SK-N-SH treated with all-trans-retinoic acid at 6 μM for 48 hours (cell line): Measurements from ENCODE around the gene TMEM132C.

Experiments used
- ATAC-seq: fragments of 200-7000 bp; cut with Tn5 transposase; 3 replicates; pipeline ENCODE4 v1.9.1; 2020; ENCODE audit warnings: mild to moderate bottlenecking, moderate library complexity
- ARNTL ChIP-seq: fragments of 450-650 bp; formaldehyde crosslinking; IDR thresholded peaks from 2 replicates; pipeline ENCODE4 v1.5.0; 2020; ENCODE audit warnings: low read depth, mild to moderate bottlenecking, moderate library complexity, borderline replicate concordance
- BACH2 ChIP-seq: fragments of 250-450 bp; sonication (Bioruptor Pico); IDR thresholded peaks from 2 replicates; pipeline ENCODE4 v1.9.0; 2021; ENCODE audit warnings: mild to moderate bottlenecking, borderline replicate concordance
- CREB5 ChIP-seq: fragments of 250-450 bp; sonication (Bioruptor Pico); IDR thresholded peaks from 2 replicates; pipeline ENCODE4 v1.5.1; 2020; ENCODE audit warnings: low read depth, mild to moderate bottlenecking, moderate library complexity
- CSRNP3 ChIP-seq: fragments of 250-450 bp; sonication (Bioruptor Pico); IDR thresholded peaks from 2 replicates; pipeline ENCODE4 v1.5.1; 2021; ENCODE audit warnings: mild to moderate bottlenecking, moderate library complexity
- ESRRG ChIP-seq: fragments of 250-450 bp; sonication (Bioruptor Pico); IDR thresholded peaks from 2 replicates; pipeline ENCODE4 v1.6.1; 2021; ENCODE audit warnings: mild to moderate bottlenecking
- GLIS3 ChIP-seq: fragments of 250-450 bp; sonication (Bioruptor Pico); IDR thresholded peaks from 2 replicates; pipeline ENCODE4 v1.5.0; 2020; ENCODE audit warnings: mild to moderate bottlenecking, moderate library complexity
- PATZ1 ChIP-seq: fragments of 250-450 bp; sonication (Bioruptor Pico); IDR thresholded peaks from 2 replicates; pipeline ENCODE4 v1.8.0; 2020; ENCODE audit warnings: mild to moderate bottlenecking, moderate library complexity, borderline replicate concordance
- POU6F1 ChIP-seq: fragments of 250-450 bp; sonication (Bioruptor Pico); IDR thresholded peaks from 2 replicates; pipeline ENCODE4 v1.8.0; 2021; ENCODE audit warnings: low read depth, mild to moderate bottlenecking, moderate library complexity, borderline replicate concordance
- PPARA ChIP-seq: fragments of 250-450 bp; sonication (Bioruptor Pico); IDR thresholded peaks from 2 replicates; pipeline ENCODE4 v1.5.0; 2020; ENCODE audit warnings: mild to moderate bottlenecking, borderline replicate concordance
- RARB ChIP-seq: fragments of 250-450 bp; sonication (Bioruptor Pico); IDR thresholded peaks from 2 replicates; pipeline ENCODE4 v1.8.0; 2021; ENCODE audit warnings: mild to moderate bottlenecking, moderate library complexity
- SNAI2 ChIP-seq: fragments of 250-450 bp; sonication (Bioruptor Pico); IDR thresholded peaks from 2 replicates; pipeline ENCODE4 v1.5.0; 2020; ENCODE audit warnings: mild to moderate bottlenecking, moderate library complexity
- TCF4 ChIP-seq: fragments of 250-450 bp; sonication (Bioruptor Pico); IDR thresholded peaks from 2 replicates; pipeline ENCODE4 v1.8.0; 2021; ENCODE audit warnings: mild to moderate bottlenecking, moderate library complexity, borderline replicate concordance
- TOX ChIP-seq: fragments of 250-450 bp; sonication (Bioruptor Pico); IDR thresholded peaks from 2 replicates; pipeline ENCODE4 v1.8.0; 2021; ENCODE audit warnings: mild to moderate bottlenecking, moderate library complexity, borderline replicate concordance
- TSHZ2 ChIP-seq: fragments of 250-450 bp; sonication (Bioruptor Pico); IDR thresholded peaks from 2 replicates; pipeline ENCODE4 v1.5.0; 2020; ENCODE audit warnings: mild to moderate bottlenecking, moderate library complexity
- ZFP3 ChIP-seq: fragments of 250-450 bp; sonication (Bioruptor Pico); IDR thresholded peaks from 2 replicates; pipeline ENCODE4 v1.5.0; 2020; ENCODE audit warnings: mild to moderate bottlenecking, moderate library complexity
- ZFP30 ChIP-seq: fragments of 450-650 bp; formaldehyde crosslinking; IDR thresholded peaks from 2 replicates; pipeline ENCODE4 v1.5.0; 2022; ENCODE audit warnings: mild to moderate bottlenecking, moderate library complexity
- ZNF565 ChIP-seq: fragments of 450-650 bp; formaldehyde crosslinking; conservative IDR thresholded peaks from 2 replicates; pipeline ENCODE4 v1.5.0; 2020; ENCODE audit warnings: low read depth, mild to moderate bottlenecking, moderate library complexity
- ZNF70 ChIP-seq: fragments of 450-650 bp; formaldehyde crosslinking; IDR thresholded peaks from 2 replicates; pipeline ENCODE4 v1.5.0; 2020; ENCODE audit warnings: mild to moderate bottlenecking, moderate library complexity
- ZNF8 ChIP-seq: fragments of 450-650 bp; formaldehyde crosslinking; IDR thresholded peaks from 2 replicates; pipeline ENCODE4 v1.5.0; 2020; ENCODE audit warnings: mild to moderate bottlenecking, moderate library complexity

Gene TMEM132C

GRCh38 chr12:128619263-128619662, 352.3 kb downstream of the TMEM132C start:
- ATAC-seq, result no peak
- TF ChIP-seq ZNF8 (no peak), POU6F1 (no peak), ZFP3 (no peak), ZNF70 (CRISPR knock-in tag) (no peak)
- TF ChIP-seq, all 23 proteins: peak for 0

GRCh38 chr12:128621304-128621703, 354.3 kb downstream of the TMEM132C start:
- ATAC-seq, result no peak
- TF ChIP-seq CSRNP3 (CRISPR knock-in tag), result no peak
- TF ChIP-seq ESRRG (CRISPR knock-in tag), result no peak
- TF ChIP-seq ZFP30, result no peak
- TF ChIP-seq PPARA (CRISPR knock-in tag), result no peak
- no peak for TF ChIP-seq SNAI2 (CRISPR knock-in tag)
- TF ChIP-seq ZNF8, result no peak
- TF ChIP-seq ZNF565 (CRISPR knock-in tag), result no peak

- no peak for ATAC-seq
- TF ChIP-seq GLIS3 (CRISPR knock-in tag) (no peak), PPARA (CRISPR knock-in tag) (no peak), CSRNP3 (CRISPR knock-in tag) (no peak), ZNF565 (CRISPR knock-in tag) (no peak), POU6F1 (no peak), TCF4 (CRISPR knock-in tag) (no peak), ZNF70 (CRISPR knock-in tag) (no peak)
These were observed 356.8 kb downstream of the TMEM132C start for GRCh38 chr12:128623748-128624147.

GRCh38 chr12:128626808-128627320, 359.9 kb downstream of the TMEM132C start:
- TF ChIP-seq PATZ1 (no peak), RARB (CRISPR knock-in tag) (no peak), GLIS3 (CRISPR knock-in tag) (no peak), ZNF565 (CRISPR knock-in tag) (no peak)
- no peak for ATAC-seq

GRCh38 chr12:128627659-128628058, 360.7 kb downstream of the TMEM132C start:
- ATAC-seq, result no peak
- TF ChIP-seq BACH2 (no peak), ARNTL (CRISPR knock-in tag) (no peak), SNAI2 (CRISPR knock-in tag) (no peak)

GRCh38 chr12:128629979-128630378, 363.0 kb downstream of the TMEM132C start:
- ATAC-seq, result no peak
- TF ChIP-seq TSHZ2 (CRISPR knock-in tag) (no peak), CSRNP3 (CRISPR knock-in tag) (no peak), BACH2 (no peak), CREB5 (CRISPR knock-in tag) (no peak), TOX (no peak), GLIS3 (CRISPR knock-in tag) (no peak)
